Measurements from ENCODE around the gene SPEF2. TPM values are rescaled to one million over a fixed set of nuclear protein-coding genes. Genes with fewer than 3 reads are reported as not detected.

SPEF2 gene
- total and polyA plus RNA-seq, 10 of the 15 experiments (the other 5 are each of a cell fraction or from before 2014, with no cell fraction given) = 0.03 to 2.0 (median 0.07) TPM; not detected in 3

DNA sequence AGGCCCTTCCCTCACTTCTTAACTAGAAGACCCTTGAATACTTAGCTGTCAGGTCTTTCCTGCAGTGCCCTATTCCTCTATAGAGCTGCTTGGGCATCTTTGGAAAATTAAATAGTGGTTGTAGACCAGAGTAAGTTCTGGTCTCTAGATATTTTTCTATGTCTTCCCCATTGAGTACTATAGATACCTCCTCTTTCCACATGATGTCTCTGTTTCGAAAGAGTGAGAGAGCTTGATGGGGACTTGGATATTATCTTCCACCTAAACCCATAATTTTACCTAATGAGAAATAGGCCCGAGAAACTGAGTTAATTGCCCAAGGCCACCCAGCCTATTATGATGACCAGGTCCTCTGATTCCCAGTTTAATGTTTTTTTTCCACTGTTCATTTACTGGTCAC is 40.2 kb downstream of the SPEF2 start (continued):
- TF ChIP-seq, protein P1, sequence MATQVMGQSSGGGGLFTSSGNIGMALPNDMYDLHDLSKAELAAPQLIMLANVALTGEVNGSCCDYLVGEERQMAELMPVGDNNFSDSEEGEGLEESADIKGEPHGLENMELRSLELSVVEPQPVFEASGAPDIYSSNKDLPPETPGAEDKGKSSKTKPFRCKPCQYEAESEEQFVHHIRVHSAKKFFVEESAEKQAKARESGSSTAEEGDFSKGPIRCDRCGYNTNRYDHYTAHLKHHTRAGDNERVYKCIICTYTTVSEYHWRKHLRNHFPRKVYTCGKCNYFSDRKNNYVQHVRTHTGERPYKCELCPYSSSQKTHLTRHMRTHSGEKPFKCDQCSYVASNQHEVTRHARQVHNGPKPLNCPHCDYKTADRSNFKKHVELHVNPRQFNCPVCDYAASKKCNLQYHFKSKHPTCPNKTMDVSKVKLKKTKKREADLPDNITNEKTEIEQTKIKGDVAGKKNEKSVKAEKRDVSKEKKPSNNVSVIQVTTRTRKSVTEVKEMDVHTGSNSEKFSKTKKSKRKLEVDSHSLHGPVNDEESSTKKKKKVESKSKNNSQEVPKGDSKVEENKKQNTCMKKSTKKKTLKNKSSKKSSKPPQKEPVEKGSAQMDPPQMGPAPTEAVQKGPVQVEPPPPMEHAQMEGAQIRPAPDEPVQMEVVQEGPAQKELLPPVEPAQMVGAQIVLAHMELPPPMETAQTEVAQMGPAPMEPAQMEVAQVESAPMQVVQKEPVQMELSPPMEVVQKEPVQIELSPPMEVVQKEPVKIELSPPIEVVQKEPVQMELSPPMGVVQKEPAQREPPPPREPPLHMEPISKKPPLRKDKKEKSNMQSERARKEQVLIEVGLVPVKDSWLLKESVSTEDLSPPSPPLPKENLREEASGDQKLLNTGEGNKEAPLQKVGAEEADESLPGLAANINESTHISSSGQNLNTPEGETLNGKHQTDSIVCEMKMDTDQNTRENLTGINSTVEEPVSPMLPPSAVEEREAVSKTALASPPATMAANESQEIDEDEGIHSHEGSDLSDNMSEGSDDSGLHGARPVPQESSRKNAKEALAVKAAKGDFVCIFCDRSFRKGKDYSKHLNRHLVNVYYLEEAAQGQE (IDR thresholded peaks at IDR 0.05; ENCODE audit: low read depth, low read length) = no peak
- TF ChIP-seq IRF5 (IDR thresholded peaks at IDR 0.05; ENCODE audit: borderline replicate concordance) = no peak
- no peak for TF ChIP-seq IKZF2 (IDR thresholded peaks at IDR 0.05)
- no peak for TF ChIP-seq PBX3 (IDR thresholded peaks at IDR 0.05; ENCODE audit: insufficient replicate concordance, low read depth, low read length)
- TF ChIP-seq RFX5 (IDR thresholded peaks at IDR 0.05; ENCODE audit: low read depth, low read length) = no peak
- TF ChIP-seq RUNX3 (IDR thresholded peaks at IDR 0.05; ENCODE audit: low read length) = no peak
- no peak for TF ChIP-seq RAD51 (IDR thresholded peaks at IDR 0.05)

- no peak for DNase-seq (ENCODE audit: low read depth, low spot score)
- H3K79me2 ChIP-seq (ENCODE audit: control insufficient read depth, insufficient read depth, low read length) = no peaks in the 10 kb centered on the region
- no peak for ATAC-seq
- no peak overlapping the region for H2AFZ ChIP-seq (ENCODE audit: control insufficient read depth, low read depth, low read length)
- no peak overlapping the region for H3K27ac ChIP-seq (ENCODE audit: control insufficient read depth, insufficient read depth)
- ChIA-PET RAD21 (ENCODE audit: unreplicated experiment) (no interaction called here), CTCF (interaction anchor here (0.8 to 4.1 kb wide), 5 partner anchors 9 to 267 kb away, joined by 3 to 16 read pairs (median 6); no protein-coding TSS in a partner anchor), POLR2A (no interaction called here), SMC1A (ENCODE audit: uncharacterized antibody, unreplicated experiment) (interaction anchor here (1.4 to 3.2 kb wide), 3 partner anchors 9 to 266 kb away, joined by 4 to 19 read pairs (median 8); no protein-coding TSS in a partner anchor)
- in situ Hi-C loops (cut with MboI) = no loop called here
- intact Hi-C loops (cut with micrococcal nuclease; ENCODE audit: unreplicated experiment) = no loop called here
- H3K4me3 ChIP-seq = no peak overlapping the region
- H3K4me2 ChIP-seq (ENCODE audit: control insufficient read depth, insufficient read depth) = no peak overlapping the region
- H3K9me3 ChIP-seq (replicated peaks; ENCODE audit: control insufficient read depth, insufficient read depth, low read length) = no peaks in the 10 kb centered on the region
- FAIRE-seq = no peak
- no peaks in the 10 kb centered on the region for H3K27me3 ChIP-seq (replicated peaks in 1 of 2; ENCODE audit: control insufficient read depth in 2 of 2, insufficient read depth in 2 of 2, low read length in 1 of 2)
- H3K36me3 ChIP-seq (ENCODE audit: control insufficient read depth in 2 of 2, insufficient read depth in 2 of 2, low read length in 1 of 2) = no peaks in the 10 kb centered on the region
- no peak overlapping the region for H3K9ac ChIP-seq (ENCODE audit: control insufficient read depth, insufficient read depth, low read length)
- BruUV-seq (replicated peaks) = no TSS peak
- H4K20me1 ChIP-seq (ENCODE audit: control insufficient read depth, insufficient read depth) = no peaks in the 10 kb centered on the region
- no peaks in the 10 kb centered on the region for H3K4me1 ChIP-seq (ENCODE audit: control insufficient read depth, insufficient read depth, low read length)
- TF ChIP-seq, protein P1 (IDR thresholded peaks at IDR 0.05; ENCODE audit: low read depth, low read length) = no peak
- TF ChIP-seq, protein P2, sequence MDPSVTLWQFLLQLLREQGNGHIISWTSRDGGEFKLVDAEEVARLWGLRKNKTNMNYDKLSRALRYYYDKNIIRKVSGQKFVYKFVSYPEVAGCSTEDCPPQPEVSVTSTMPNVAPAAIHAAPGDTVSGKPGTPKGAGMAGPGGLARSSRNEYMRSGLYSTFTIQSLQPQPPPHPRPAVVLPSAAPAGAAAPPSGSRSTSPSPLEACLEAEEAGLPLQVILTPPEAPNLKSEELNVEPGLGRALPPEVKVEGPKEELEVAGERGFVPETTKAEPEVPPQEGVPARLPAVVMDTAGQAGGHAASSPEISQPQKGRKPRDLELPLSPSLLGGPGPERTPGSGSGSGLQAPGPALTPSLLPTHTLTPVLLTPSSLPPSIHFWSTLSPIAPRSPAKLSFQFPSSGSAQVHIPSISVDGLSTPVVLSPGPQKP (IDR thresholded peaks at IDR 0.05; ENCODE audit: low read depth, low read length) = no peak
- no peak for TF ChIP-seq NFIC (IDR thresholded peaks at IDR 0.05; ENCODE audit: low read depth, low read length)
- TF ChIP-seq SMC3 (IDR thresholded peaks at IDR 0.05; ENCODE audit: borderline replicate concordance, low read length) = no peak
- no peak for TF ChIP-seq CBFB (IDR thresholded peaks at IDR 0.05; ENCODE audit: low read depth)
- TF ChIP-seq FOXK2 (IDR thresholded peaks at IDR 0.05) = no peak
Observed at GRCh38 chr5:35659556-35659955, 41.9 kb downstream of the SPEF2 start.
